Stomach smooth muscle (tissue), 2 donors: ENCODE measurements around the gene BTN3A1.
A peak's percentile ranks its signal among the peaks of the same experiment; 100 is the strongest.
"Not testable (repeated sequence)": the region's sequence is repeated elsewhere in the genome, so short reads cannot be mapped to it uniquely, and the experiment has no call there.

Source experiments
- H3K27ac ChIP-seq: one replicate; pipeline ENCODE4 v1.7.0; 2013; ENCODE audit warnings: mild to moderate bottlenecking, low read length, inconsistent platforms
- H3K27me3 ChIP-seq, 2 donors: one replicate each; pipeline ENCODE4 v1.7.0; 2013; ENCODE audit warnings: low read length in 2 of 2; ENCODE audit not compliant: insufficient read depth in 2 of 2, control insufficient read depth in 1 of 2
- H3K36me3 ChIP-seq, 2 donors: one replicate each; pipeline ENCODE4 v1.7.0; 2013; ENCODE audit warnings: low read length in 2 of 2; ENCODE audit not compliant: control insufficient read depth in 2 of 2, insufficient read depth in 2 of 2
- H3K4me1 ChIP-seq: one replicate; pipeline ENCODE4 v1.7.0; 2013; ENCODE audit warnings: low read length; ENCODE audit not compliant: control insufficient read depth, insufficient read depth
- H3K4me3 ChIP-seq, 2 donors: one replicate each; pipeline ENCODE4 v1.7.0; 2013; ENCODE audit warnings: low read length in 2 of 2
- H3K9ac ChIP-seq, 2 donors: one replicate each; pipeline ENCODE4 v1.7.0; 2013; ENCODE audit warnings: low read length in 2 of 2, mild to moderate bottlenecking in 1 of 2
- H3K9me3 ChIP-seq, 2 donors: one replicate each; pipeline ENCODE4 v1.7.0; 2013; ENCODE audit warnings: low read length in 2 of 2; ENCODE audit not compliant: control insufficient read depth in 2 of 2
- donor health status: healthy.
- donor health status: Pancreatic carcinoma.

BTN3A1 gene

GRCh38 chr6:26412954-26413353 is 10.9 kb downstream of the BTN3A1 start:
- no peak overlapping the region for H3K9ac ChIP-seq
- no peaks in the 10 kb centered on the region for H3K4me1 ChIP-seq
- H3K9me3 ChIP-seq, result no peaks in the 10 kb centered on the region
- H3K4me3 ChIP-seq, result no peak overlapping the region
- H3K36me3 ChIP-seq, result peaks cover 8 to 13% of the 10 kb centered on the region in 2 donors
- no peaks in the 10 kb centered on the region for H3K27me3 ChIP-seq
- H3K27ac ChIP-seq, result no peak overlapping the region

GRCh38 chr6:26414281-26414680 is 12.2 kb downstream of the BTN3A1 start:
- peaks cover 8 to 13% of the 10 kb centered on the region in 2 donors for H3K36me3 ChIP-seq
- H3K9ac ChIP-seq, result no peak overlapping the region
- no peaks in the 10 kb centered on the region for H3K9me3 ChIP-seq
- no peak overlapping the region for H3K27ac ChIP-seq
- H3K4me3 ChIP-seq, result no peak overlapping the region
- no peaks in the 10 kb centered on the region for H3K27me3 ChIP-seq
- H3K4me1 ChIP-seq, result no peaks in the 10 kb centered on the region

- Histone ChIP-seq H3K36me3 (peaks cover 8 to 11% of the 10 kb centered on the region in 2 donors), H3K27ac (no peak overlapping the region), H3K9me3 (no peaks in the 10 kb centered on the region), H3K27me3 (no peaks in the 10 kb centered on the region), H3K9ac (no peak overlapping the region), H3K4me3 (no peak overlapping the region), H3K4me1 (no peaks in the 10 kb centered on the region)
Measured at GRCh38 chr6:26415036-26415614, 13.1 kb downstream of the BTN3A1 start.

GRCh38 chr6:26415791-26416190 is 13.7 kb downstream of the BTN3A1 start:
- H3K9ac ChIP-seq, result no peak overlapping the region
- H3K4me1 ChIP-seq, result peaks cover 4% of the 10 kb centered on the region
- no peak overlapping the region for H3K4me3 ChIP-seq
- no peaks in the 10 kb centered on the region for H3K27me3 ChIP-seq
- H3K36me3 ChIP-seq, result peaks cover 8 to 10% of the 10 kb centered on the region in 2 donors
- no peaks in the 10 kb centered on the region for H3K9me3 ChIP-seq
- no peak overlapping the region for H3K27ac ChIP-seq

- no peaks in the 10 kb centered on the region for H3K9me3 ChIP-seq
- no peaks in the 10 kb centered on the region for H3K27me3 ChIP-seq
- H3K9ac ChIP-seq, result no peak overlapping the region
- peaks cover 6 to 10% of the 10 kb centered on the region in 2 donors for H3K36me3 ChIP-seq
- no peak overlapping the region for H3K27ac ChIP-seq
- H3K4me1 ChIP-seq, result peaks cover 7% of the 10 kb centered on the region
- H3K4me3 ChIP-seq, result no peak overlapping the region
Measured at GRCh38 chr6:26416288-26416687, 14.2 kb downstream of the BTN3A1 start.

GRCh38 chr6:26418077-26418476 is 16.0 kb downstream of the BTN3A1 start:
- not testable (repeated sequence) for H3K27ac ChIP-seq, H3K4me3 ChIP-seq, H3K27me3 ChIP-seq, H3K9ac ChIP-seq, H3K9me3 ChIP-seq, H3K36me3 ChIP-seq
- H3K4me1 ChIP-seq, result peaks cover 12% of the 10 kb centered on the region

- H3K36me3 ChIP-seq, H3K9ac ChIP-seq, H3K9me3 ChIP-seq, H3K27ac ChIP-seq, H3K4me3 ChIP-seq, H3K27me3 ChIP-seq: not testable (repeated sequence)
- H3K4me1 ChIP-seq, result peaks cover 12% of the 10 kb centered on the region
Measured at GRCh38 chr6:26418795-26419194, 16.7 kb downstream of the BTN3A1 start.

GRCh38 chr6:26420688-26421171 is 18.7 kb downstream of the BTN3A1 start:
- Histone ChIP-seq H3K9ac (peak overlapping the region; percentile 95 to 96), H3K27me3 (no peaks in the 10 kb centered on the region), H3K27ac (peak overlapping the region; percentile 86), H3K9me3 (no peaks in the 10 kb centered on the region), H3K4me3 (peak overlapping the region; percentile 95 to 98), H3K4me1 (peaks cover 16% of the 10 kb centered on the region), H3K36me3 (no peaks in the 10 kb centered on the region)

GRCh38 chr6:26421259-26422144 is 19.4 kb downstream of the BTN3A1 start:
- Histone ChIP-seq H3K36me3 (peaks cover 5% of the 10 kb centered on the region in 2 donors), H3K9ac (peak overlapping the region; percentile 95 to 96), H3K27me3 (no peaks in the 10 kb centered on the region), H3K27ac (peak overlapping the region; percentile 86), H3K9me3 (no peaks in the 10 kb centered on the region), H3K4me1 (peaks cover 16% of the 10 kb centered on the region), H3K4me3 (peak overlapping the region; percentile 95 to 98)

- Histone ChIP-seq H3K27me3 (no peaks in the 10 kb centered on the region), H3K9me3 (no peaks in the 10 kb centered on the region), H3K4me3 (peak overlapping the region; percentile 95 to 98), H3K36me3 (peaks cover 9 to 10% of the 10 kb centered on the region in 2 donors), H3K9ac (no peak overlapping the region), H3K4me1 (peaks cover 16% of the 10 kb centered on the region), H3K27ac (no peak overlapping the region)
Measured at GRCh38 chr6:26422329-26422728, 20.3 kb downstream of the BTN3A1 start.
